NCI-H1105 (cell line): ENCODE data around the gene OR7C1.
"Not testable (repeated sequence)": the region's sequence is repeated elsewhere in the genome, so short reads cannot be mapped to it uniquely, and the experiment has no call there.

Experiments
- DNase-seq: peaks from one replicate; lab custom pipeline; 2025; lab: John Stamatoyannopoulos, UW

Gene OR7C1

GRCh38 chr19:14765403-14765802, 69.6 kb downstream of the OR7C1 start:
- not testable (repeated sequence) for DNase-seq

GRCh38 chr19:14764401-14764800, 70.6 kb downstream of the OR7C1 start:
- no peak for DNase-seq

GRCh38 chr19:14763497-14764145, 71.4 kb downstream of the OR7C1 start:
- no peak for DNase-seq

- DNase-seq: no peak
These were observed 72.9 kb downstream of the OR7C1 start for GRCh38 chr19:14762111-14762510.

DNA sequence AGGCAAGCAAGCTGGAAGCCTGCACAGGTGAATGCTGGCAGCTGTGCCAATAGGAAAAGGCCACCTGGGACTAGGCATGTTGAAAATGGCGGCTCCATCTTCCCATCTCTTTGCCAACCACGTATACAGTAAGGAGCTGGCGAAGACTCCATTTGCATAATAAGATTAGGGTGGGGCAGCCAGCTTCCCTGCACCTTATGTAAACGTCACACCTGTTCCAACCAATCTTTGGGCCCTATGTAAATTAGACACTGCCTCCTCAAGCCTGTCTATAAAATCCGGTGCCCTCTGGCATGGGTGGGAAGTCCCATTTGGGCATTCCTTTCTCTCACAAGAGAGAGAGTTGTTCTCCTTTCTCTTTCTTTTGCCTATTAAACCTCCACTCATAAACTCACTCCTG, 73.4 kb downstream of the OR7C1 start:
- no peak for DNase-seq

GRCh38 chr19:14758816-14759215, 76.2 kb downstream of the OR7C1 start:
- peak; percentile 51 for DNase-seq

- DNase-seq: no peak
These were observed 86.4 kb downstream of the OR7C1 start for GRCh38 chr19:14748601-14749000.
